ENCODE measurements around the gene PDE5A.
"Not testable (repeated sequence)": the region's sequence is repeated elsewhere in the genome, so short reads cannot be mapped to it uniquely, and the experiment has no call there.

The PDE5A gene

GRCh38 chr4:119462733-119463132 lies 165.9 kb downstream of the PDE5A start:
- peak; percentile 2 for DNase-seq

- DNase-seq, result not testable (repeated sequence)
Observed at GRCh38 chr4:119455734-119456133, 172.9 kb downstream of the PDE5A start.

DNA sequence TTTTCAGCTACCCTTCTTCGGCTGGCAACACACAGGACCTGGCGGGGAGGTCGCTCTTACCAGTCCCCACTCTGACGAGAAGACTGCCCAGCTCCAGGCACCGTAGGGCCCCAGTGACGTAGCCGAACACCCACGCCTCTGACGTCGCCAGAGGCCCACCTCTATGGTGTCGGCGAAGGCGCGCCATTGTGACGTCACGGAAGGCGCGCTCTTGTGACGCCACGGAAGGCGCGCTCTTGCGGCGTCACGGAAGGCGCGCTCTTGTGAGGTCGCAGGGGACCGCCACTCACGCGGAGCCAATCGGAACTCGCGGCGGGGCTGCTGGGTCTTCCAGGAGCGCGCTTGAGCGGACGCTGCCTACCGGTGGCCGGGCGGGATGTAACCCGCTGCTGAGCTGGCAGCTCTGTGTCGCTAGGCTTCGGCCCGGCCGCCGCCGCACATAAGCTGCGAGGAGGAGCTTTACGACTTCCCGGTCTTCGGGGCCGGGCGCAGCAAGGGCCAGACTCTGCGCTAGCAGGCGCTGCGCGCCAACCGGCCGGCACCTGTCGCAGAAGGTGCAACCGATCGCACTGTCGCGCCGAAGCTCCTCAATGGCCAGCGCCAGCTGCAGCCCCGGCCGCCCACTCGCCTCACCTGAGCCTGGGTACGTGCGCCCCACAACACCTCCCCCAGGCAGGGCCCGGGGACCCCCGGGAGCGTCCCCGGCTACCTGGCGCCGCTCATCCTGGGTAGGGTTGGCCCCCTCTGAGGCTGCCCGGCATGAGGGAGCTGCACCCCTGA lies 173.9 kb downstream of the PDE5A start:
- DNase-seq, result peak; percentile 96

DNA sequence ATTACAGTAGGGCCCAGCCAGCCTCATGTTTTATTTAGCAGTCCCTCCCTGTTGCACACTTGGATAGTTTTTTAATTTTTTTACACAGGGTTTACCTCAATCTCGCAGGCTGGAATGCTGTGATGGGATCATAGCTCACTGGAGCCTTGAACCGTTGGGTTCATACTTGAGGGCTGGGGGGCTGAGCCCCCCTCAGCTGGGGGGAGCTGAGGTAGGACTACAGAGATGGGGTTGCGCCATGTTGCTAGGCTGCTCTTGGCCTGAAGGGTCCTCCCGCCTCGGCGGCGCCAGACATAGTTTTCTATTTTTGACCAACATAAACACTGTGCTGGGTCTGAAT lies 174.5 kb downstream of the PDE5A start:
- not testable (repeated sequence) for DNase-seq

DNA sequence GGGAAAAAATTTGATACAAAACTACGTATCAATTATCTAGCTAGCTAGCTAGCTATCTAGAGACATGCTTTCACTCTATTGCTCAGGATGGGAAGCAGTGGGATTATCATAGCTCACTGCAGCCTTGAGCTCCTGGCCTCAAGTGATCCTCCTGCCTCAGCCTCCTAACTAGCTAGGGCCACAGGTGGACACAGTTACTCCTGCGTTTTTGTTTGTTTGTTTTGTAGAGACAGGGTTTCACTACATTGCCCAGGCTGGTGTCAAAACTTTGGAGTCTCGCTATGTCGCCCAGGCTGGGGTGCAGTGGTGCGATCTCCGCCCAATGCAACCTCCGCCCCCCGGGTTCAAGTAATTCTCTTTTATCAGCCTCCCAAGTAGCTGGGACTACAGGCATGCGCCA lies 175.3 kb downstream of the PDE5A start:
- not testable (repeated sequence) for DNase-seq

- DNase-seq, result not testable (repeated sequence)
Observed at GRCh38 chr4:119449851-119450250, 178.8 kb downstream of the PDE5A start.
